ENCODE data around the gene FGF14. TPM values are rescaled to one million over a fixed set of nuclear protein-coding genes. Genes with fewer than 3 reads are reported as not detected.

FGF14 gene
- polyA plus RNA-seq, 1 of the 3 experiments (the other 2 are of a cell fraction): 0.20 TPM

DNA sequence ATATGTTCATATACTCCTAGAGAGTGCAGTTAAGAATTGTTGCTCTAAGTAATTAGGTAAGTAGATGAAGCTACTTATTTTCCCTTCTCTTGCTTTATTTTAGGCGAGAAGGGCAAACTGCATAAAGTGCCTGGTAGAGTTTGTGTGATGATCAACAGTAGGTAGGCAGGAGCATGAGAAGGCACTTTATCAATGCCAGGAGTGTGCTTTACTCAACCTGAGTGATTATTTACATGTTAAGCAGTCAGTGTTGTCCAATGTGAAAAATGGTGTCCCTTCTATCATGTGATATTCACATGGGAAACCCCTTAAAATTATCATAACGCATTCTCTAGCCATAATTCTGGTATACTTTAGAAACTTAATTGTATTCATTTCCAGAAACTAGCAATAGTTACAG lies 655.3 kb downstream of the FGF14 start:
- Histone ChIP-seq H3K79me2 (ENCODE audit: insufficient read depth) (no peaks in the 10 kb centered on the region), H3K27me3 (ENCODE audit: insufficient read depth) (no peaks in the 10 kb centered on the region), H3K4me2 (no peak overlapping the region), H3K9me2 (no peaks in the 10 kb centered on the region), H3K36me3 (replicated peaks in 1 of 2; ENCODE audit: control insufficient read depth in 1 of 2, insufficient read depth in 2 of 2, low read length in 1 of 2) (no peaks in the 10 kb centered on the region), H3F3A (replicated peaks; ENCODE audit: insufficient read depth) (no peaks in the 10 kb centered on the region), H4K20me1 (ENCODE audit: insufficient read depth) (no peaks in the 10 kb centered on the region), H3K4me3 (ENCODE audit: low read depth in 2 of 2, low read length in 1 of 2) (no peak overlapping the region), H2AFZ (ENCODE audit: low read depth) (no peak overlapping the region), H3K27ac (ENCODE audit: low read depth in 2 of 2, low read length in 1 of 2) (no peak overlapping the region), H3K9ac (no peak overlapping the region), H3K4me1 (ENCODE audit: control insufficient read depth in 1 of 2, insufficient read depth in 2 of 2, low read depth in 1 of 2, low read length in 1 of 2) (peaks cover 0 to 4% of the 10 kb centered on the region in 2 experiments; a peak in 2 of 4 replicates), H3K9me3 (no peaks in the 10 kb centered on the region)
- TF ChIP-seq FOXM1 (IDR thresholded peaks at IDR 0.05; ENCODE audit: low read depth): no peak
- TF ChIP-seq TEAD4 (IDR thresholded peaks at IDR 0.05; ENCODE audit: borderline replicate concordance, insufficient read depth): no peak
- no peak for TF ChIP-seq RXRA (IDR thresholded peaks at IDR 0.05; ENCODE audit: borderline replicate concordance, low read depth)
- TF ChIP-seq RAD21 (IDR thresholded peaks at IDR 0.05; ENCODE audit: low read length): no peak
- TF ChIP-seq, protein P1, sequence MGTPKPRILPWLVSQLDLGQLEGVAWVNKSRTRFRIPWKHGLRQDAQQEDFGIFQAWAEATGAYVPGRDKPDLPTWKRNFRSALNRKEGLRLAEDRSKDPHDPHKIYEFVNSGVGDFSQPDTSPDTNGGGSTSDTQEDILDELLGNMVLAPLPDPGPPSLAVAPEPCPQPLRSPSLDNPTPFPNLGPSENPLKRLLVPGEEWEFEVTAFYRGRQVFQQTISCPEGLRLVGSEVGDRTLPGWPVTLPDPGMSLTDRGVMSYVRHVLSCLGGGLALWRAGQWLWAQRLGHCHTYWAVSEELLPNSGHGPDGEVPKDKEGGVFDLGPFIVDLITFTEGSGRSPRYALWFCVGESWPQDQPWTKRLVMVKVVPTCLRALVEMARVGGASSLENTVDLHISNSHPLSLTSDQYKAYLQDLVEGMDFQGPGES (IDR thresholded peaks at IDR 0.05; ENCODE audit: low read depth, low read length): no peak
- TF ChIP-seq, protein P2, sequence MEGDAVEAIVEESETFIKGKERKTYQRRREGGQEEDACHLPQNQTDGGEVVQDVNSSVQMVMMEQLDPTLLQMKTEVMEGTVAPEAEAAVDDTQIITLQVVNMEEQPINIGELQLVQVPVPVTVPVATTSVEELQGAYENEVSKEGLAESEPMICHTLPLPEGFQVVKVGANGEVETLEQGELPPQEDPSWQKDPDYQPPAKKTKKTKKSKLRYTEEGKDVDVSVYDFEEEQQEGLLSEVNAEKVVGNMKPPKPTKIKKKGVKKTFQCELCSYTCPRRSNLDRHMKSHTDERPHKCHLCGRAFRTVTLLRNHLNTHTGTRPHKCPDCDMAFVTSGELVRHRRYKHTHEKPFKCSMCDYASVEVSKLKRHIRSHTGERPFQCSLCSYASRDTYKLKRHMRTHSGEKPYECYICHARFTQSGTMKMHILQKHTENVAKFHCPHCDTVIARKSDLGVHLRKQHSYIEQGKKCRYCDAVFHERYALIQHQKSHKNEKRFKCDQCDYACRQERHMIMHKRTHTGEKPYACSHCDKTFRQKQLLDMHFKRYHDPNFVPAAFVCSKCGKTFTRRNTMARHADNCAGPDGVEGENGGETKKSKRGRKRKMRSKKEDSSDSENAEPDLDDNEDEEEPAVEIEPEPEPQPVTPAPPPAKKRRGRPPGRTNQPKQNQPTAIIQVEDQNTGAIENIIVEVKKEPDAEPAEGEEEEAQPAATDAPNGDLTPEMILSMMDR (IDR thresholded peaks at IDR 0.05): no peak
- TF ChIP-seq NFIC (IDR thresholded peaks at IDR 0.05; ENCODE audit: borderline replicate concordance): no peak
- no peak for DNase-seq
- WGBS (ENCODE audit: low lambda C conversion rate): 90% methylated on average over 2 of the region's 2 CpGs
- ChIA-PET POLR2A (no interaction called here), CTCF (interaction anchor here (1.1 kb wide), 1 partner anchor 10 kb away, joined by 3 read pairs; no protein-coding TSS in a partner anchor)

DNA sequence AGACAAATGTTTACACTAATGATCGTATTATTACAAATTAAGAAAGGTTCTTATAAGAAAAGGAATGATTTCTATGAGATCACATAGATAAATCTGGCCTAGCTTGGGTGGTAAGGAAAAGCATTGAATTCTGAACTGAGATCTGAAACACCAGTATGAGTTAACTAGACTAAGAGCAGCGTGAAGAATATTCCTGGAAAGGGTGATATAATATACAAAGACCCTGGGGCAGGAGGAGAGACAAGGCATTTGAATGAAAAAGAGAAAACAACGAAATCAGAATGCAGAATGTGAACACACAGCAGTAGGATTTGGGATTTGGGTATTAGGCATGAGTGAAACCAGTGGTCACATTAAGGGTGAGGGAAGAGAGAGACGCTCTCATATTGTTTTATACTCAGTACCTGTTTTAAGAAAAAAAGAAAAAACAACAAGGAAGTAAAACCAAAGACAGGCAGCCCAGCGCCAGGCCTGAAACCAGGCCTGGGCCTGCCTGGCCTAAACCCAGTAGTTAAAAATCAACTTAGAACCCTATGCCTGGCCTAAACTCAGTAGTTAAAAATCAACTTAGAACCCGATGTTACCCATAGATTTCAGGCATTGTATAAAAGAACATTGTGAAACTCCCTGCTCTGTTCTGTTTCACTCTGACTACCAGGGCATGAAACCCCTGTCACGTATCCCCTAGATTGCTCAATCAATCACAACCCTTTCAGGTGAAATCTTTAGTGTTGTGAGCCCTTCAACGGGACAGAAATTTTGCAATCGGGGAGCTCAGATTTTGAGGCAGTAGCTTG lies 662.3 kb downstream of the FGF14 start:
- H3K9me3 ChIP-seq: no peaks in the 10 kb centered on the region
- no peak overlapping the region for H3K4me3 ChIP-seq (ENCODE audit: low read depth in 2 of 2, low read length in 1 of 2)
- no peaks in the 10 kb centered on the region for H4K20me1 ChIP-seq (ENCODE audit: insufficient read depth)
- H2AFZ ChIP-seq (ENCODE audit: low read depth): no peak overlapping the region
- H3K27ac ChIP-seq (ENCODE audit: low read depth in 2 of 2, low read length in 1 of 2): no peak overlapping the region
- POLR2A ChIA-PET: no interaction called here
- no peak overlapping the region for H3K4me2 ChIP-seq
- no peak for DNase-seq
- no peaks in the 10 kb centered on the region for H3K36me3 ChIP-seq (replicated peaks in 1 of 2; ENCODE audit: control insufficient read depth in 1 of 2, insufficient read depth in 2 of 2, low read length in 1 of 2)
- peaks cover 0 to 2% of the 10 kb centered on the region in 2 experiments; a peak in 1 of 4 replicates for H3K4me1 ChIP-seq (ENCODE audit: control insufficient read depth in 1 of 2, insufficient read depth in 2 of 2, low read depth in 1 of 2, low read length in 1 of 2)
- H3K27me3 ChIP-seq (ENCODE audit: insufficient read depth): no peaks in the 10 kb centered on the region
- no peak overlapping the region for H3K9ac ChIP-seq
- CTCF ChIA-PET: no interaction called here
- peaks cover 4% of the 10 kb centered on the region for H3F3A ChIP-seq (replicated peaks; ENCODE audit: insufficient read depth)
- no peaks in the 10 kb centered on the region for H3K79me2 ChIP-seq (ENCODE audit: insufficient read depth)
- H3K9me2 ChIP-seq: no peaks in the 10 kb centered on the region; the same call in 1 of the 2 replicates
- TF ChIP-seq RCOR1 (IDR thresholded peaks at IDR 0.05; ENCODE audit: low read length) (no peak), MEF2A (IDR thresholded peaks at IDR 0.05; ENCODE audit: borderline replicate concordance, low read depth) (no peak), FOSL2 (IDR thresholded peaks at IDR 0.05; ENCODE audit: borderline replicate concordance, low read depth) (no peak), EZH2phosphoT487 (IDR thresholded peaks at IDR 0.05; ENCODE audit: borderline replicate concordance, low read depth) (no peak), RXRA (IDR thresholded peaks at IDR 0.05; ENCODE audit: borderline replicate concordance, low read depth) (no peak), JUND (IDR thresholded peaks at IDR 0.05) (no peak), FOXM1 (IDR thresholded peaks at IDR 0.05; ENCODE audit: low read depth) (no peak), TEAD4 (IDR thresholded peaks at IDR 0.05; ENCODE audit: borderline replicate concordance, insufficient read depth) (no peak), TCF12 (IDR thresholded peaks at IDR 0.05) (no peak), CHD2 (IDR thresholded peaks at IDR 0.05; ENCODE audit: low read length, partially characterized antibody) (no peak), EP300 (IDR thresholded peaks at IDR 0.05; ENCODE audit: borderline replicate concordance in 1 of 2, low read depth in 1 of 2, low read length in 1 of 2) (no peak)
- TF ChIP-seq, protein P3, sequence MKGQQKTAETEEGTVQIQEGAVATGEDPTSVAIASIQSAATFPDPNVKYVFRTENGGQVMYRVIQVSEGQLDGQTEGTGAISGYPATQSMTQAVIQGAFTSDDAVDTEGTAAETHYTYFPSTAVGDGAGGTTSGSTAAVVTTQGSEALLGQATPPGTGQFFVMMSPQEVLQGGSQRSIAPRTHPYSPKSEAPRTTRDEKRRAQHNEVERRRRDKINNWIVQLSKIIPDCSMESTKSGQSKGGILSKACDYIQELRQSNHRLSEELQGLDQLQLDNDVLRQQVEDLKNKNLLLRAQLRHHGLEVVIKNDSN (IDR thresholded peaks at IDR 0.05; ENCODE audit: borderline replicate concordance, low read depth): no peak
- TF ChIP-seq, protein P2 (IDR thresholded peaks at IDR 0.05): no peak
- WGBS (ENCODE audit: low lambda C conversion rate): 88% methylated on average over 9 of the region's 9 CpGs

Measured in SK-N-SH (cell line).